ENCODE results near the gene ST3GAL3.

The ST3GAL3 gene

GRCh38 chr1:43683560-43683959, 23.8 kb upstream of the ST3GAL3 start:
- Histone ChIP-seq H2AK5ac (ENCODE audit: low read depth, low read length) (no peak overlapping the region), H3K4me3 (ENCODE audit: low read length in 2 of 2) (no peak overlapping the region)
- no peak for DNase-seq (ENCODE audit: low spot score)

GRCh38 chr1:43686801-43687200, 20.5 kb upstream of the ST3GAL3 start:
- Histone ChIP-seq H2AFZ (ENCODE audit: low read length) (no peak overlapping the region), H3K27ac (replicated peaks; ENCODE audit: low read length) (no peak overlapping the region), H4K91ac (ENCODE audit: low read depth, low read length, poor library complexity) (no peak overlapping the region), H3K9me3 (replicated peaks in 1 of 2; ENCODE audit: control insufficient read depth in 2 of 2, insufficient read depth in 1 of 2, low read depth in 1 of 2, low read length in 2 of 2) (no peaks in the 10 kb centered on the region), H3K4ac (ENCODE audit: low read length) (no peak overlapping the region), H3K4me3 (ENCODE audit: low read length in 2 of 2) (no peak overlapping the region), H2BK12ac (ENCODE audit: low read length) (no peak overlapping the region), H3K79me1 (ENCODE audit: low read depth, low read length) (peaks cover 2% of the 10 kb centered on the region), H2BK5ac (ENCODE audit: low read length) (no peak overlapping the region), H3K4me1 (ENCODE audit: control insufficient read depth in 2 of 2, insufficient read depth in 1 of 2, low read depth in 1 of 2, low read length in 2 of 2) (no peaks in the 10 kb centered on the region), H3K18ac (ENCODE audit: low read length) (no peak overlapping the region), H3K14ac (ENCODE audit: low read length) (no peak overlapping the region), H2BK15ac (ENCODE audit: low read length) (no peak overlapping the region), H3K27me3 (ENCODE audit: control insufficient read depth in 3 of 3, insufficient read depth in 3 of 3, low read depth in 1 of 3, low read length in 3 of 3) (no peaks in the 10 kb centered on the region), H2BK120ac (ENCODE audit: low read depth, low read length) (no peak overlapping the region), H3K9ac (ENCODE audit: low read depth, low read length, poor library complexity) (no peak overlapping the region), H3K23ac (ENCODE audit: low read depth, low read length, poor library complexity) (no peak overlapping the region), H3K36me3 (replicated peaks in 1 of 2; ENCODE audit: control insufficient read depth in 2 of 2, insufficient read depth in 2 of 2, low read length in 2 of 2) (peaks cover 70 to 97% of the 10 kb centered on the region in 2 donors), H4K8ac (ENCODE audit: low read depth, low read length) (no peak overlapping the region), H3K4me2 (ENCODE audit: insufficient read depth, low read length, poor library complexity, severe bottlenecking) (no peak overlapping the region), H2AK5ac (ENCODE audit: low read depth, low read length) (no peak overlapping the region)
- no CpG with 5 or more reads among the region's 3 CpGs for WGBS, 2 donors (ENCODE audit: extremely low coverage in 2 of 2, insufficient read length in 2 of 2, insufficient replicate concordance in 1 of 2)
- DNase-seq (ENCODE audit: low spot score), result no peak

More at GRCh38 chr1:43683560-43683959, 23.8 kb upstream of the ST3GAL3 start:
- no peaks in the 10 kb centered on the region for H3K27me3 ChIP-seq (ENCODE audit: control insufficient read depth in 3 of 3, insufficient read depth in 3 of 3, low read depth in 1 of 3, low read length in 3 of 3)
- no peak overlapping the region for H2BK5ac ChIP-seq (ENCODE audit: low read length)
- H4K8ac ChIP-seq (ENCODE audit: low read depth, low read length), result no peak overlapping the region
- WGBS, 2 donors (ENCODE audit: extremely low coverage in 2 of 2, insufficient read length in 2 of 2, insufficient replicate concordance in 1 of 2), result no CpG with 5 or more reads among the region's 4 CpGs
- no peak overlapping the region for H3K14ac ChIP-seq (ENCODE audit: low read length)
- no peak overlapping the region for H3K23ac ChIP-seq (ENCODE audit: low read depth, low read length, poor library complexity)
- no peak overlapping the region for H2BK120ac ChIP-seq (ENCODE audit: low read depth, low read length)
- H3K27ac ChIP-seq (replicated peaks; ENCODE audit: low read length), result no peak overlapping the region
- no peak overlapping the region for H3K4ac ChIP-seq (ENCODE audit: low read length)
- no peak overlapping the region for H2BK15ac ChIP-seq (ENCODE audit: low read length)
- H3K4me1 ChIP-seq (ENCODE audit: control insufficient read depth in 2 of 2, insufficient read depth in 1 of 2, low read depth in 1 of 2, low read length in 2 of 2), result no peaks in the 10 kb centered on the region
- H3K9ac ChIP-seq (ENCODE audit: low read depth, low read length, poor library complexity), result no peak overlapping the region
- peaks cover 2% of the 10 kb centered on the region for H3K79me1 ChIP-seq (ENCODE audit: low read depth, low read length)
- H3K4me2 ChIP-seq (ENCODE audit: insufficient read depth, low read length, poor library complexity, severe bottlenecking), result no peak overlapping the region
- H2AFZ ChIP-seq (ENCODE audit: low read length), result no peak overlapping the region
- no peaks in the 10 kb centered on the region for H3K9me3 ChIP-seq (replicated peaks in 1 of 2; ENCODE audit: control insufficient read depth in 2 of 2, insufficient read depth in 1 of 2, low read depth in 1 of 2, low read length in 2 of 2)
- no peak overlapping the region for H3K18ac ChIP-seq (ENCODE audit: low read length)
- no peak overlapping the region for H4K91ac ChIP-seq (ENCODE audit: low read depth, low read length, poor library complexity)
- H3K36me3 ChIP-seq (replicated peaks in 1 of 2; ENCODE audit: control insufficient read depth in 2 of 2, insufficient read depth in 2 of 2, low read length in 2 of 2), result peaks cover 55 to 97% of the 10 kb centered on the region in 2 donors
- no peak overlapping the region for H2BK12ac ChIP-seq (ENCODE audit: low read length)

- H3K14ac ChIP-seq (ENCODE audit: low read length), result no peak overlapping the region
- H2AFZ ChIP-seq (ENCODE audit: low read length), result no peak overlapping the region
- H3K79me1 ChIP-seq (ENCODE audit: low read depth, low read length), result peaks cover 2% of the 10 kb centered on the region
- H2BK120ac ChIP-seq (ENCODE audit: low read depth, low read length), result no peak overlapping the region
- DNase-seq (ENCODE audit: low spot score), result no peak
- no peak overlapping the region for H3K4me2 ChIP-seq (ENCODE audit: insufficient read depth, low read length, poor library complexity, severe bottlenecking)
- no peaks in the 10 kb centered on the region for H3K27me3 ChIP-seq (ENCODE audit: control insufficient read depth in 3 of 3, insufficient read depth in 3 of 3, low read depth in 1 of 3, low read length in 3 of 3)
- no peak overlapping the region for H4K8ac ChIP-seq (ENCODE audit: low read depth, low read length)
- no peak overlapping the region for H3K4me3 ChIP-seq (ENCODE audit: low read length in 2 of 2)
- H3K18ac ChIP-seq (ENCODE audit: low read length), result no peak overlapping the region
- H2AK5ac ChIP-seq (ENCODE audit: low read depth, low read length), result no peak overlapping the region
- no peak overlapping the region for H2BK12ac ChIP-seq (ENCODE audit: low read length)
- H2BK15ac ChIP-seq (ENCODE audit: low read length), result no peak overlapping the region
- no peak overlapping the region for H3K23ac ChIP-seq (ENCODE audit: low read depth, low read length, poor library complexity)
- peaks cover 74 to 97% of the 10 kb centered on the region in 2 donors for H3K36me3 ChIP-seq (replicated peaks in 1 of 2; ENCODE audit: control insufficient read depth in 2 of 2, insufficient read depth in 2 of 2, low read length in 2 of 2)
- no peak overlapping the region for H3K9ac ChIP-seq (ENCODE audit: low read depth, low read length, poor library complexity)
- H3K4ac ChIP-seq (ENCODE audit: low read length), result no peak overlapping the region
- WGBS, 2 donors (ENCODE audit: extremely low coverage in 2 of 2, insufficient read length in 2 of 2, insufficient replicate concordance in 1 of 2), result no CpG with 5 or more reads among the region's 5 CpGs
- no peak overlapping the region for H4K91ac ChIP-seq (ENCODE audit: low read depth, low read length, poor library complexity)
- no peak overlapping the region for H2BK5ac ChIP-seq (ENCODE audit: low read length)
- H3K4me1 ChIP-seq (ENCODE audit: control insufficient read depth in 2 of 2, insufficient read depth in 1 of 2, low read depth in 1 of 2, low read length in 2 of 2), result no peaks in the 10 kb centered on the region
- no peak overlapping the region for H3K27ac ChIP-seq (replicated peaks; ENCODE audit: low read length)
- no peaks in the 10 kb centered on the region for H3K9me3 ChIP-seq (replicated peaks in 1 of 2; ENCODE audit: control insufficient read depth in 2 of 2, insufficient read depth in 1 of 2, low read depth in 1 of 2, low read length in 2 of 2)
Measured at GRCh38 chr1:43687301-43688108, 19.8 kb upstream of the ST3GAL3 start.

GRCh38 chr1:43688109-43688387, 19.3 kb upstream of the ST3GAL3 start:
- H3K36me3 ChIP-seq (replicated peaks in 1 of 2; ENCODE audit: control insufficient read depth in 2 of 2, insufficient read depth in 2 of 2, low read length in 2 of 2), result peaks cover 76 to 97% of the 10 kb centered on the region in 2 donors
- no peaks in the 10 kb centered on the region for H3K27me3 ChIP-seq (ENCODE audit: control insufficient read depth in 3 of 3, insufficient read depth in 3 of 3, low read depth in 1 of 3, low read length in 3 of 3)
- H3K4me2 ChIP-seq (ENCODE audit: insufficient read depth, low read length, poor library complexity, severe bottlenecking), result no peak overlapping the region
- WGBS, 2 donors (ENCODE audit: extremely low coverage in 2 of 2, insufficient read length in 2 of 2, insufficient replicate concordance in 1 of 2), result no CpG with 5 or more reads among the region's 2 CpGs
- no peaks in the 10 kb centered on the region for H3K9me3 ChIP-seq (replicated peaks in 1 of 2; ENCODE audit: control insufficient read depth in 2 of 2, insufficient read depth in 1 of 2, low read depth in 1 of 2, low read length in 2 of 2)
- no peak overlapping the region for H2BK12ac ChIP-seq (ENCODE audit: low read length)
- H2BK120ac ChIP-seq (ENCODE audit: low read depth, low read length), result no peak overlapping the region
- H3K79me1 ChIP-seq (ENCODE audit: low read depth, low read length), result peaks cover 2% of the 10 kb centered on the region
- no peak overlapping the region for H2BK15ac ChIP-seq (ENCODE audit: low read length)
- no peak overlapping the region for H3K23ac ChIP-seq (ENCODE audit: low read depth, low read length, poor library complexity)
- H3K9ac ChIP-seq (ENCODE audit: low read depth, low read length, poor library complexity), result no peak overlapping the region
- H2BK5ac ChIP-seq (ENCODE audit: low read length), result no peak overlapping the region
- H3K27ac ChIP-seq (replicated peaks; ENCODE audit: low read length), result no peak overlapping the region
- no peak overlapping the region for H2AFZ ChIP-seq (ENCODE audit: low read length)
- H3K18ac ChIP-seq (ENCODE audit: low read length), result no peak overlapping the region
- H3K4me3 ChIP-seq (ENCODE audit: low read length in 2 of 2), result no peak overlapping the region
- H2AK5ac ChIP-seq (ENCODE audit: low read depth, low read length), result no peak overlapping the region
- no peak overlapping the region for H4K8ac ChIP-seq (ENCODE audit: low read depth, low read length)
- no peak overlapping the region for H4K91ac ChIP-seq (ENCODE audit: low read depth, low read length, poor library complexity)
- H3K4me1 ChIP-seq (ENCODE audit: control insufficient read depth in 2 of 2, insufficient read depth in 1 of 2, low read depth in 1 of 2, low read length in 2 of 2), result no peaks in the 10 kb centered on the region
- no peak overlapping the region for H3K14ac ChIP-seq (ENCODE audit: low read length)
- no peak for DNase-seq (ENCODE audit: low spot score)
- H3K4ac ChIP-seq (ENCODE audit: low read length), result no peak overlapping the region
